GM23338 (cell line): ENCODE data around the gene RPL14. TPM values are rescaled to one million over a fixed set of nuclear protein-coding genes. Genes with fewer than 3 reads are reported as not detected.

Experiments used
- ATAC-seq: fragments of 200-7000 bp; cut with Tn5 transposase; 3 replicates; pipeline ENCODE4 v1.9.1; 2020
- DNase-seq: peaks from one replicate; pipeline ENCODE4 v3.0.0-alpha.2; 2015; ENCODE audit warnings: low spot score
- H2AFZ ChIP-seq: fragments of 200-600 bp; sonication (generic); 2 replicates; pipeline ENCODE4 v1.8.0; 2016; ENCODE audit warnings: antibody characterized with exemption, mild to moderate bottlenecking, moderate library complexity
- H3F3A ChIP-seq: fragments of 200-600 bp; sonication (generic); replicated peaks from 2 replicates; pipeline ENCODE4 v1.8.0; 2017; ENCODE audit warnings: antibody characterized with exemption, mixed run types, low read depth
- H3K27ac ChIP-seq: fragments of 200-600 bp; sonication (generic); 2 replicates; pipeline ENCODE4 v1.6.1; 2016; ENCODE audit warnings: low read depth
- H3K27me3 ChIP-seq: fragments of 200-600 bp; sonication (generic); 2 replicates; pipeline ENCODE4 v1.8.0; 2016; ENCODE audit warnings: mild to moderate bottlenecking, mixed run types, moderate library complexity; ENCODE audit not compliant: insufficient read depth
- H3K36me3 ChIP-seq: fragments of 200-600 bp; sonication (generic); 2 replicates; pipeline ENCODE4 v1.8.0; 2016; ENCODE audit warnings: mild to moderate bottlenecking; ENCODE audit not compliant: insufficient read depth
- H3K4me1 ChIP-seq: fragments of 200-600 bp; sonication (generic); 2 replicates; pipeline ENCODE4 v1.8.0; 2016; ENCODE audit warnings: mild to moderate bottlenecking, moderate library complexity; ENCODE audit not compliant: insufficient read depth
- H3K4me2 ChIP-seq: fragments of 200-600 bp; sonication (generic); 2 replicates; pipeline ENCODE4 v1.7.1; 2017; ENCODE audit warnings: mixed run types
- H3K4me3 ChIP-seq: fragments of 200-600 bp; sonication (generic); 2 replicates; pipeline ENCODE4 v1.6.1; 2016; ENCODE audit warnings: mixed run types
- H3K79me2 ChIP-seq: fragments of 200-600 bp; sonication (generic); replicated peaks from 2 replicates; pipeline ENCODE4 v1.8.0; 2017; ENCODE audit warnings: mild to moderate bottlenecking; ENCODE audit not compliant: insufficient read depth
- H3K9me2 ChIP-seq: fragments of 200-600 bp; sonication (generic); 2 replicates; pipeline ENCODE4 v1.8.0; 2017; ENCODE audit not compliant: insufficient read depth
- H4K20me1 ChIP-seq: fragments of 200-600 bp; sonication (generic); replicated peaks from 2 replicates; pipeline ENCODE4 v1.8.0; 2017; ENCODE audit warnings: mild to moderate bottlenecking; ENCODE audit not compliant: insufficient read depth
- H3K27ac Mint-ChIP-seq: 2 replicates; pipeline ENCODE4 v1.8.0; 2020; ENCODE audit warnings: inconsistent platforms, mild to moderate bottlenecking, moderate library complexity, mixed read lengths
- H3K27me3 Mint-ChIP-seq: 3 replicates; pipeline ENCODE4 v1.8.0; 2022; ENCODE audit warnings: low read depth, mild to moderate bottlenecking, moderate library complexity, mixed read lengths, inconsistent platforms; ENCODE audit not compliant: insufficient read depth, poor library complexity
- H3K36me3 Mint-ChIP-seq: 3 replicates; pipeline ENCODE4 v1.8.0; 2021; ENCODE audit warnings: low read depth, mild to moderate bottlenecking, inconsistent platforms, moderate library complexity, mixed read lengths
- H3K4me1 Mint-ChIP-seq: 3 replicates; pipeline ENCODE4 v1.8.0; 2020; ENCODE audit warnings: mild to moderate bottlenecking, inconsistent platforms, mixed read lengths
- H3K4me3 Mint-ChIP-seq: 3 replicates; pipeline ENCODE4 v1.8.0; 2021; ENCODE audit warnings: moderate library complexity, mild to moderate bottlenecking, inconsistent platforms, mixed read lengths
- H3K9me3 Mint-ChIP-seq: 3 replicates; pipeline ENCODE4 v1.8.0; 2020; ENCODE audit warnings: moderate library complexity, mild to moderate bottlenecking, inconsistent platforms, mixed read lengths
- CREB1 ChIP-seq: fragments of 250-450 bp; sonication (Bioruptor Pico); IDR thresholded peaks from 2 replicates; pipeline ENCODE4 v1.5.0; 2020; ENCODE audit warnings: low read depth, mild to moderate bottlenecking, moderate library complexity
- CTCF ChIP-seq, 2 experiments: fragments of 200-600 bp in 1 of 2; sonication (generic) in 1 of 2; conservative IDR thresholded peaks; 2 replicates each; pipeline versions ENCODE4 v1.5.1 to v1.6.1; 2016 to 2017; ENCODE audit warnings: antibody characterized with exemption in 2 of 2, low read depth in 2 of 2, mild to moderate bottlenecking in 2 of 2, moderate library complexity in 1 of 2
- EZH2 ChIP-seq: fragments of 200-600 bp; sonication (generic); IDR thresholded peaks from one replicate; pipeline ENCODE4 v1.8.0; 2017; ENCODE audit warnings: antibody characterized with exemption, mild to moderate bottlenecking, low read depth; ENCODE audit not compliant: unreplicated experiment
- EZH2phosphoT487 ChIP-seq: fragments of 200-600 bp; sonication (generic); IDR thresholded peaks from one replicate; pipeline ENCODE4 v1.8.1; 2018; ENCODE audit warnings: antibody characterized with exemption; ENCODE audit not compliant: unreplicated experiment
- NANOG ChIP-seq: IDR thresholded peaks from 2 replicates; pipeline ENCODE4 v1.6.1; 2016; ENCODE audit warnings: antibody characterized with exemption, borderline replicate concordance
- POLR2AphosphoS5 ChIP-seq: IDR thresholded peaks from 2 replicates; pipeline ENCODE4 v1.6.1; 2016; ENCODE audit warnings: antibody characterized with exemption, low read depth
- REST ChIP-seq: IDR thresholded peaks from one replicate; pipeline ENCODE4 v1.6.1; 2018; ENCODE audit warnings: antibody characterized with exemption; ENCODE audit not compliant: unreplicated experiment
- STAT1 ChIP-seq: IDR thresholded peaks from one replicate; pipeline ENCODE4 v1.6.1; 2016; ENCODE audit warnings: antibody characterized with exemption; ENCODE audit not compliant: unreplicated experiment
- ZNF331 ChIP-seq: fragments of 250-450 bp; sonication (Bioruptor Pico); IDR thresholded peaks from 2 replicates; pipeline ENCODE4 v1.5.0; 2020; ENCODE audit warnings: low read depth, mild to moderate bottlenecking, moderate library complexity
- ZNF462 ChIP-seq: fragments of 250-450 bp; sonication (Bioruptor Pico); IDR thresholded peaks from 2 replicates; pipeline ENCODE4 v1.5.0; 2020; ENCODE audit warnings: mild to moderate bottlenecking, moderate library complexity
- polyA plus RNA-seq: library from polyadenylated mRNA; unstranded; fragments of >200 nt; fragmentation: Nextera tagmentation; extraction: Ambion mirVana; gene quantifications from 2 replicates; pipeline ENCODE4 v1.2.1, GENCODE V29; 2016
- total RNA-seq: library from RNA; depleted of rRNA; stranded (reverse); fragments of >200 nt; shearing (Covaris generic); gene quantifications from 2 replicates; pipeline ENCODE4 v1.2.3, GENCODE V29; 2014

Gene RPL14
- total and polyA plus RNA-seq, 2 experiments from 2014 or later = 596 to 1,748 TPM

- TF ChIP-seq CTCF (conservative IDR thresholded peaks at IDR 0.05; ENCODE audit: low read depth in 2 of 2) (no peak), NANOG (no peak), REST (no peak)
Observed at GRCh38 chr3:40451551-40451950, 5.6 kb upstream of the RPL14 start (continued).

- H3K27me3 Mint-ChIP-seq = peaks cover 2% of the 10 kb centered on the region
- Histone ChIP-seq H4K20me1 (no peaks in the 10 kb centered on the region), H3K27ac (peak overlapping the region; percentile 81), H3K4me2 (peak overlapping the region; percentile 80), H3K79me2 (no peaks in the 10 kb centered on the region), H2AFZ (0 out of 2 replicates have a peak overlapping the region, but pooled peaks have one; percentile 30), H3K36me3 (no peaks in the 10 kb centered on the region), H3K27me3 (no peaks in the 10 kb centered on the region), H3K4me3 (peak overlapping the region; percentile 59), H3K9me2 (no peaks in the 10 kb centered on the region), H3F3A (no peaks in the 10 kb centered on the region), H3K4me1 (no peaks in the 10 kb centered on the region)
- DNase-seq (no peak), ATAC-seq (no peak)
- no peaks in the 10 kb centered on the region for H3K9me3 Mint-ChIP-seq
- H3K36me3 Mint-ChIP-seq = peaks cover 5% of the 10 kb centered on the region
- H3K27ac Mint-ChIP-seq = peak overlapping the region; percentile 98
- peaks cover 9% of the 10 kb centered on the region for H3K4me1 Mint-ChIP-seq
- peak overlapping the region; percentile 90 for H3K4me3 Mint-ChIP-seq
- no peak for TF ChIP-seq EZH2phosphoT487
- TF ChIP-seq STAT1 = no peak
- TF ChIP-seq NANOG = no peak
- no peak for TF ChIP-seq EZH2
- TF ChIP-seq REST = no peak
- TF ChIP-seq CREB1 (CRISPR knock-in tag) = no peak
- TF ChIP-seq POLR2AphosphoS5 = no peak
- TF ChIP-seq ZNF462 (CRISPR knock-in tag) = no peak
- no peak for TF ChIP-seq ZNF331
Observed at GRCh38 chr3:40452057-40452456, 5.1 kb upstream of the RPL14 start.
